Stimulated activated CD8-positive, alpha-beta memory T cell treated with anti-CD3 and anti-CD28 coated beads, Interleukin-12 subunit alpha, Interleukin-12 subunit beta, amount 100 ng/mL, for 4 hours (primary cell): Measurements from ENCODE around the gene FAM237B.
"Not testable (repeated sequence)": the region's sequence is repeated elsewhere in the genome, so short reads cannot be mapped to it uniquely, and the experiment has no call there.

ENCODE experiments used
- DNase-seq: peaks from one replicate; pipeline ENCODE4 v3.0.0-alpha.2; 2020; ENCODE audit warnings: low read depth

Gene FAM237B

DNA sequence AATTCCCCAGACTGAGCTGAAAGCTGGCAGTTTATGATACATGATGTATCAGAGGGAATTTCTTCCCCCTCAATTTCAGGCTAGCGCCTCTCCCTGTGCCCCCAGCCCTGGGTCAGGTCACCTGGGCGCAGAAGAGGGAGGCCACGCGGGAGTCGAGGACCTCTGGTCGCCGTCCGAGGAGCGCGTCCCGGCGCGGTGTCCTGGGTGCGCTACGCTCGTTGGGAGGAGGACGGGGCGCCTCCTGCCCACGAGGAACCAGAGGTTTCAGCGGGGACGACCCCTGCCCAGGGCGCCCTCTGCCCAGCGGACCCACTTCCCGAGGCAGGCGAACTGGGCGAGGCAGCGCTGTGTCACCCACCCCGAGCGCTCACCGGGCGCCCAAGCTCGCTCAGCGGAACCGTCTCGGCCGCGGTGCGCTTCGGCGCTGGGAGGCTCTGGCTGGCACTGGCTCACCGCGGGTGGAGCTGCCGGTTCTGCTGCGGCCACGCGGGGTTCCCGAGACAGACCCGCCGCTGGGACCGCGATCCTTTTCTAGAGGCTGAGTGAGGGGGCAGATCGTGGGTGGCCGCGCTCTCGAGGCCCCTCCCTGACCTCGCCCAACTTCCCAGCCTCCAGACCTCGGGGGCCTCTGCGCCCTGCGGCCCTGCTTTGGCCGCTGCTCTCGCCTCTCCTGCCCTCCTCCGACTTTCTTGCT lies at the start of gene FAM237B:
Gene FAM237B (minus strand): TSS at position 504 of the 694 bp plus-strand sequence. CDS start 1,556 bp downstream, outside the sequence.
- DNase-seq = no peak

DNA sequence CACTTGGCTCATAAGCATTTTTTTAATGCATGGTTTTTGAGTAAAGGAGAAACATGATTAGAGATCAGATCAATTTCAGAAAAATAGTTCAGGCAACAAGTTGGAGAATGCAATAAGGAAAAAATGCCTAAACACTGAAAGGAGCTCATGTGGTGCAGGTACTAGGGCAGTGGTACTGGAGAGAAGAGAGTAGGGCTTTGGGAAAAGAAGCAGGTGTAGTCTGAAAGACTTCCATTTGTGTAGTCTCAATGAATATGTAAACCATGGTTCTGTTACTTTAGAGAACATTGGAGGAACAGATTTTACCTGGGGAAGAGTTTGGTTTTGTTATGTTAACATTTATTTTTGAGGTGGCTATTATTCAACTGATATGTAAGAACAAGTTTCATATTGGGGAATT lies 30.9 kb upstream of the FAM237B start:
- DNase-seq = no peak

DNA sequence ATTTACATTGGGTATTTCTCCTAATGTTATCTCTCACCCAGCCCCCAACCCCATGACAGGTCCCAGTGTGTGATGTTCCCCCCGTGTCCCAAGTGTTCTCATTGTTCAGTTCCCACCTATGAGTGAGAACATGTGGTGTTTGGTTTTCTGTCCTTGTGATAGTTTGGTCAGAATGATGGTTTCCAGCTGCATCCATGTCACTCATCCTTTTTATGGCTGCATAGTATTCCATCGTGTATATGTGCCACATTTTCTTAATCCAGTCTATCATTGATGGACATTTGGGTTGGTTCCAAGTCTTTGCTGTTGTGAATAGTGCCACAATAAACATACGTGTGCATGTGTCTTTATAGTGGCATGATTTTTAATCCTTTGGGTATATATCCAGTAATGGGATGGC lies 28.9 kb upstream of the FAM237B start:
- not testable (repeated sequence) for DNase-seq

DNA sequence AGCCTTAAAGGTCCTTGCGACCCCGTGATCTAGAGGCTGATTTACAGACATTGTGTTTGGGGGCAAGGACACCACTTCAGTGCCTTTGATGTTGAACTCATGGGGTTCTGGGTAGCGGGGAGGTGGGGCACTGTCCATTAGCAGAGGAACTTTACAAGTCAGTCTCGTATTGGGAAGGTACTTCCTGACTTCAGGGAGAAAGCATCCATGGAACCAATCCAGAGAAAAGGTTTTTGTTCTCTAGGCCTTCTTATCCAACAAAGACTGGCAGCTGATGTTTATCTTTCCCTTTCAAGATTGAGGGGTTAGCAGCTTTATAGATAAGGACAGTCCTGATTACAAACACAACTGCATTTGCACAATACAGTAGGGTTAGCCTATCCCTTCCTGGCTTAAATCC lies 28.2 kb upstream of the FAM237B start:
- DNase-seq = no peak

DNA sequence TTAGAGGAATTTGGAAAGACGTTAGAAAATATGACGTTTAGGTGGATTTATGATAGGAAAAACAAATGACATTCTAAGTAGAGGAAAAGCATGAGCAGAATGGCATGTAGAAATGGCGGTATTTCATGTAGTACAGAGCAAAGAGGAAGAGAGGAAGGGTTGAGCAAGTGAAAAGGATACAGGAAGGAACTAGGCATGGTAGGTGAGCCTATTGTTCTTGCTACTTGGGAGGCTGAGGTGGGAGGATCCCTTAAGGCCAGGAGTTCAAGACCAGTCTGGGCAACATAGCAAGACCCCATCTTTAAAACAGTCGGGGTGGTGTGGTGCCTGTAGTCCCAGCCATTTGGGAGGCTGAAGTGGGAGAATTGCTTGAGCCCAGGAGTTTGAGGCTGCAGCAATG lies 26.7 kb upstream of the FAM237B start:
- no peak for DNase-seq

DNA sequence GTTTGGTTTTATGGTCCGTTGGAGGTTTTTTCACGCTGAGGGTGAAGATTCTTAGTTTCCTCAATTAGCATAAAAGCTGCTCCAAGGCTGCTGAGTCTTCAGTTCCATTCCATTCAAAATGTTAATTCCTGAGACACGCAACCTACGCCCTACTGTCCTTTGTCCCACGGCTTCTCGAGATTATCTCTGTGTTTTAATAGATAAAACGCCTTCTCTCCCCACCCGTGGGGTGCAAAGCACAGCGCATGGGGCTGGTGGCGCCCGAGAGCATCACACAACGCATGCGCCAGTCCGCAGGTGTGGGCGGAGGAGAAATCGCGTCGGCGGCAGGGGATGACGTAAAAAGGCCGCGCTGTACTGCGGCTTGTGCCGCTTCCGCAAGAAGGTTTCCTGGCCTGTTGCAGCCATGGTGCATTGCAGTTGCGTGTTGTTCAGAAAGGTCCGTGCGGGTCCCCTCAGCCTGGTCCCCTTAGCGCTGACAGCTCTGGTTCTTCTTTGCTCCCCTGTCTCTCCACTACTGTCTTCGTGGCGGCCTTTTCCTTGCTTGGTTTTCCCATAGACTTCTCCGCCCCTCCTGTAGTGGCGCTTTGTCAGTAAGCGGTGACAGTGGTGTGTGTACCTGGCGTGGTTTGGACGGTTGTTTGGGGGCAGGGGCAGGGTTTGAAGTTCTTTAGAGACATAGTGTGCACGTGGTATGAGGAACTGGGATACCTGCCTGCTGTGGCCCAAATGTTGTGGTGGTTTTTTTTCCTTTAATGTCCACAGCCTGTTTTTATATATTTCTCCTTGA lies 25.4 kb upstream of the FAM237B start, which contains the start of gene GTPBP10:
Gene GTPBP10 (plus strand): TSS at position 381 of the 790 bp plus-strand sequence. CDS start 26 bp downstream, at position 407.
- DNase-seq = peak; percentile 91

DNA sequence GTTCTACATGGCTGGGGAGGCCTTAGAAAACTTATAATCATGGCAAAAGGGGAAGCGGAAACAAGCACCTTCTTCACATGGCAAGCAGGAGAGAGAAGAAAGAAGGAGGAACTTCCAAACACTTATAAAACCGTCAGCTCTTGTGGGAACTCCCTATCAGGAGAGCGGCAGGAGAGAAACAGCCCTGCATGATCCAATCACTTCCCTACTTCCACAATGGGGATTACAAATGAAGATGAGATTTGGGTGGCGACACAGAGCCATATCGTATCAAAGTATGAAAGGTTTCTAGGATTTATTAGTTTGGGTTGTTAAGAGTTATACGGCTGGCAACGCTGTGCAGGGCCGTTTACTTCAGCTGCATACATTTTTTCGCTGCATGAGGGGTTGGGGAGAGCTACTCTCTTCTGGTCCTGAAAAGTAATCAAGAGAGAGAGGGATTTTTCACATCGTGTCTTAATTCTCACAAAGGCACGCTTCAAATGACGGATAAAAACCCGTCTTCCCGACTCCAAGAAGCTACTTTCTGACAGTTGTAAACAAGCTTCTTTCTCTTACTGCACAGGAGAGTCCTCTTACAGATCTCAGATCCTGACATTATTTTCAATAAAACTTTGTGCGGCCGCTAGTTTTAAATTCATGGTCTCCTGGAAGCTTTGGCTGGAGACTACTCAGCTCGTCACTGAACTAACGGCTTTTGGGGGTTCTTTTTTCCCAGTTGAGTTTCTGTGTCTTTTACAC lies 24.7 kb upstream of the FAM237B start:
- no peak for DNase-seq

DNA sequence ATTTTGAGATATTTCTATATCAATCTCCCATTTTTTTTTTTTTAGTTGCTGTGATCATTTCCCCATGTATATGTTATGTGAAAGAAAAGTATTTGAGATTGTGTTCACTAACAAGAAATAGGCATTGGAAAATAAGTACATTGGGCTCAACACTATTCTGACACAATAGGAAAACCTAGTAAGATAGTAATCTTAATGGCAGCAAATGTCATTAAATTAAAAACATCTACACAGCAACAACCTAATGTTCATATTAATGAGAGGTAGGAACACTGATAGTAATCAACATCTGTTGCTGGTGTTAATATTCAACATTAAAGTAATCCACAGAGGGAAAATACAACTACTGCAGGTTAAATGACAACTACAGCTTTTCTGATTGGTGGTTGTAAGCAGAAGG lies 23.9 kb upstream of the FAM237B start:
- DNase-seq = no peak

DNA sequence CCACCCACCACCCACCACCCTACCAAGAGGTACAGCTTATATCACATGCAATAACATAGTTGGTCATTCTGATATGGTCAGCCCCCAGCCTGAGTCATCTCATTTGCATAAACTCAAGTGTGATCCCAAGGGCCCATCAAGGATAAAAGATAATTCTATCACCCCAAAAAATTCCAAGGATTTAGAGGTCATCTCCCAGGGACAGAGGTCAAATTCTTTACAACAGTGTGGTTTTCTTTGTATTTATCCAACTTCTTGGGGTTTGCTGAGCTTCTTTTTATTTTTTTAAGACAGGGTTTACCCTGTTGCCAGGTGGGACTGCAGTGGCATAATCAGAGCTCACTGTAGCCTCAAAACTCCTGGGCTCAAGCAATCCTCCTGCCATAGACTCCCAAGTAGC lies 16.0 kb upstream of the FAM237B start:
- no peak for DNase-seq

DNA sequence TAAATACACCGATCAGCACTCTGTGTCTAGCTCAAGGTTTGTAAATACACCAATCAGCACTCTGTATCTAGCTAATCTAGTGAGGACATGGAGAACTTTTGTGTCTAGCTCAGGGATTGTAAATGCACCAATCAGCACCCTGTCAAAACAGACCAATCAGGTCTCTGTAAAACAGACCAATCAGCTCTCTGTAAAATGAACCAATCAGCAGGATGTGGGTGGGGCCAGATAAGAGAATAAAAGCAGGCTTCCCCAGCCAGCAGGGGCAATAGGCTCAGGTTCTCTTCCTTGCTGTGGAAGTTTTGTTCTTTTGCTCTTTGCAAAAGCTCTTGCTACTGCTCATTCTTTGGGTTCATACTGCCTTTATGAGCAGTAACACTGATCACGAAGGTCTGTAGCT lies 13.8 kb upstream of the FAM237B start:
- DNase-seq = not testable (repeated sequence)

DNA sequence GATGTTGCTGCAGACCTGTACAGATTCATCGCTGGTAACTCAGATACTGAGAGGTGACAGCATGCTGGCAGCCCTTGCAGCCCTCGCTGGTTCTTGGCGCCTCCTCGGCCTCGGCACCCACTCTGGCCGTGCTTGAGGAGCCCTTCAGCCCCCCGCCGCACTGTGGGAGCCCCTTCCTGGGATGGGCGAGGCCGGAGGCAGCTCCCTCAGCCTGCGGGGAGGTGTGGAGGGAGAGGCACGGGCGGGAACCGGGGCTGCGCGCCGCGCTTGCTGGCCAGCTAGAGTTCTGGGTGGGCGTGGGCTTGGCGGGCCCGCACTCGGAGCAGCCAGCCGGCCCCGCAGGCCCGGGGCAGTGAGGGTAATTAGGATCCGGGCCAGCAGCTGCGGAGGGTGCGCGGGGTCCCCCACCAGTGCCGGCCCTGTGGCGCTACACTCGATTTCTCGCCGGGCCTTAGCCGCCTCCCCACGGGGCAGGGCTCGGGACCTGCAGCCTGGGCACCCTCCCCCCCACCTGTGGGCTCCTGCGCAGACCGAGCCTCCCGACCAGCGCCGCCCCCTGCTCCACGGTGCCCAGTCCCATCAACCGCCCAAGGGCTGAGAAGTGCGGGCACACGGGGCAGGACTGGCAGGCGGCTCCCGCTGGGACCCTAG lies 13.2 kb upstream of the FAM237B start:
- no peak for DNase-seq

DNA sequence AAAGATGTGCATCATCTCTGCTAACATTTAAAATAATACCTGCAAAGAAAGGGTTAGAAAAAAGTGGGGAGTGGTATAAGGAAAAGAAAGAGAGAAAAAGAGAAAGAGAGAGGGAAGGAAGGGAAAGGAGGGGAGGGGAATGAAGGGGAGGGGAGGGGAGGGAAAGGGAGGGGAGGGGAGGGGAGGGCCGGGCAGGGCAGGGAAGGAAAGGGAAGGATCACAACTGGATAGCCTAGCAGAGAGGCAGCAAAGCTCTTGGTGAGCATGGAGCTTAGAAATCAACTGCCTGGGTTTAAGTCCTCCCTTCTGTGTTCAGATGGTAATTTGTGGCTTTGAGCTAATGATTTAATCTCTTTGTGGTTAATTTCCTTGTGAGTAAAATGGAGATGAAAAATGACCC lies 5.4 kb upstream of the FAM237B start:
- DNase-seq = no peak

DNA sequence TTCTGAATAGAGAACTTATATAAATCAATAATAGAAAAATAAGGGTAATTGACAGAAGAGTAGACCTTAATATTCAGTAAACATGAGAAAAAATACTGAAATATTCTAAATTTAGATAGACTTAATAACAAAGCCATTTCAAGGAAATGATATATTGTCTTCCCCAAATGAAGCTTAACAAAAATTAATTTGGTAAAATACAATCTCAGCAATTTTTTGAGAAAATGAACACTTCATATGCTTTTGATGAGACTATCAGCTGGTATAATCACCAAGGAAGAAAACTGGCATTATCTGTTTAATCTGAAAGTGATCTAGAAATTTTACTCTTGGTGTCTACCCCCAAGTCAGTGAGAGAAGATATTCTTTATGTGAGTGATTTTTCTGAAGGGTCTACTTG lies 1.7 kb upstream of the FAM237B start:
- DNase-seq = no peak

DNA sequence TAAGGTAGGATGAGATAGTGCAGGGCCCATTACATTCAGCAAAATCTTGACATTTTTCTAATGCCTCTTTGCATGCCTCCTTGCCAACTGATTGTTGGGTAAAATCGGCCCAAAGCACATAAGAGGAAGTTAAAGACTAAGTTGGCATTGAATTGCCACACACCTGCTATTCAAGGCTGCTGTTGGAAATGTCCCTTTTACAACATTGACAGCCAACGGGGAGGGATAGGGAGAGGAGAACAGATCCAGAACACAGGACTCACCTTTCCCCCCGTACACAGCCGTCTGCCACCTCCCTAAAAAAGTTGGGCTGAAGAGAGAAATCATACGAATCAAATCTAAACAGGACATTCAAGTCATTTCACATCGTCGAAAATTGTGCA lies 695 bp downstream of the FAM237B start:
- DNase-seq = no peak

DNA sequence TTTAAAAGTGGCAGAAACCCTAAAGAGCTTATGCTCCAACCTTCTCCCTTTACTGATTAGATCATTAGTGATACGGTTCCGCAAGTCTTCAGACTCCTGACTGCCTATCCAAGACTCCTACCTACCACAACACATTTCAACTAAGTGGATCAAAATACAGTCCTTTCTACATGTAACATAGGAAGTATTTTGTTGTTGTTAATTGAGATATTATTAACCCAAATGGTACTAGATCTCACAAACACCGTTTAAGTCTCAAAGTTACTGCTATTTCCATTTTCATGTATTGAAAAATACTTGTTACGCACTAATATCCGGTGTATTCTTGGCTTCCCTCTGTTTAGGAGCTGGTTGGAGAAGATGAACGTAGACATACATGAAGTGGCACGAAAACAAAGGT lies 1.1 kb downstream of the FAM237B start:
- no peak for DNase-seq

DNA sequence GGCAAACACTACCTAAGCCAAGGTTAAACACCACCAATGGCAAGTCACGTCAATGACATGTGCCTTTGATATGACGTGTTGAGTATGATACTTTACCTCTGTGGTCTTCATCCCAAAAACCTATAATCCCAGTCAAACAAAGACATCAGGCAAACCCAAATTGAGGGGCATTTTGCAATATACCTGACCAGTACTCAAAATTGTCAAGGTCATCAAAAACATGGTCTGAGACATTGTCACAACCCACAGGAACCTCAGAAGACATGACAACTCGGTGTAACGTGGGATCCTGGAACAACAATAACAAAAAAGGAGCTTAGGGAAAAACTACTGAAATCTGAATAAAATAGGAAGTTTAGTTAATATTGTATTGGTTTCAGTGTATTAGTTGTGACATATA lies 7.2 kb downstream of the FAM237B start:
- no peak for DNase-seq

DNA sequence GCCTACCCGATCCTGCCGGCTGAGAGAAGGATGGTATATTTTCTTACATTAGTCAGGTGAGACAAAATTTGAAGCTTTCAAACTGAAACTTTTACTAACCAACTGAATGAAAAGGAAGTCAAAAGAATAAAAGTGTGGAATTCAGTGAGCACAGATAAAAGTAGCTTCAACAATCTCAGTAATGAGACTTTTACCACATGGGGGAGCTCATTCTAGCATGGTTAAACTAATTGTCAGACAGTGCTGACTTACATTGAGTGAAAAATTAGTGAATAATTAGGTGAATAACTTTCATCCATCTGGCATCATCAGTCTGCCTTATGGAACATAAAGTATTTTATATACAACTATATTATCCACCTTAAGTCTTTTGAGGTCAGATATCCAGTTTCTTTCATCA lies 8.4 kb downstream of the FAM237B start:
- DNase-seq = no peak

DNA sequence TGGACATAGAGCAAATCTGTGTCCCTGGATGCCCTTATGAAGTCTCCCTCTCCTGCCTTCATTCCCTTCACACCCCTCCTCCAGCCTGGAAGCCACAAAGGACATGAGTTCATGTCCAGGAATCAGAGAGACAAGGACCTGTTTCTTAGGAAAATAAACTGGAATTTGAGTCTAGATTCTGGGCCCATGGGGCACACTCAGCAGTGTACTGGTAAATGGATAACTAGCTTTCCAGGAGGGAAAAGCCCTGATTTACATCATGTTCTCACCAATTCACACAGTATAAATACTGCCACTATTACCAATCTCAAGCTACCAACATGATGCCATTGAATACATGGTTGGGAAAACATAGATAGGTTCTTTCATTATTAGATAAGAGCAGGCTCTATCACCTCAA lies 9.9 kb downstream of the FAM237B start:
- no peak for DNase-seq

DNA sequence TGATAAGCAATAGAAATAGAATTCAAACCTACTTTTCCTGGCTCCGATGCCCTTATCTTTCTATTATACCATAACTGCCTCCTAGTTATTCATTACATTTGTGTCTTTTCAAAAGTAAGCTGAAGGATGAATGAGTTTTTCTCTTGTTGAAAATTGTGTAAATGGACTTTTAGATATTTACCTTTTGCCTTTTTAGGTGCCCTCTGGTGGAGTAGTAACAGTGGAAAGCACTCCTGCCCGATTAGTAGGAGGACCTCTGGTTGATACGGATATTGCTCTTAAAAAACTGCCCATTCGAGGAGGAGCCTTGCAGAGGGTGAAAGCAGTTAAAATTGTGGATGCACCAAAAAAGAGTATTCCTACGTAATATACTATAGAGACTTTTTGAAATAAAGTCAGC lies 11.2 kb downstream of the FAM237B start:
- DNase-seq = no peak

DNA sequence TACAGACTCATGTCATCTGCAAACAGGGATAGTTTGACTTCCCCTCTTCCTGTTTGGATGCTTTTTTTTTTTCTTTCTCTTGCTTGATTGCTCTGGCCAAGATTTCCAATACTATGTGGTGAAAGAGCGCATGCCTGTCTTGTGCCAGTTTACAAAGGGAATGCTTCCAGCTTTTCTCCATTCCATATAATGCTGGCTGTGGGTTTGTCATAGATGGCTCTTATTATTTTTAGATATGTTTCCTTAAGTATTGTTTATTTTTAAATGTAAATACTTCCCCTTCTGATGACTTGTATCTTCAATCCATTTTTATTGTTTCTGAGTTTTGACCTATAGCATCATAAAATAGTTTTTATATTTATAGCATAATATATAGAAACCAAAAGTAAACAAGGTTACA lies 17.9 kb downstream of the FAM237B start:
- DNase-seq = no peak

DNA sequence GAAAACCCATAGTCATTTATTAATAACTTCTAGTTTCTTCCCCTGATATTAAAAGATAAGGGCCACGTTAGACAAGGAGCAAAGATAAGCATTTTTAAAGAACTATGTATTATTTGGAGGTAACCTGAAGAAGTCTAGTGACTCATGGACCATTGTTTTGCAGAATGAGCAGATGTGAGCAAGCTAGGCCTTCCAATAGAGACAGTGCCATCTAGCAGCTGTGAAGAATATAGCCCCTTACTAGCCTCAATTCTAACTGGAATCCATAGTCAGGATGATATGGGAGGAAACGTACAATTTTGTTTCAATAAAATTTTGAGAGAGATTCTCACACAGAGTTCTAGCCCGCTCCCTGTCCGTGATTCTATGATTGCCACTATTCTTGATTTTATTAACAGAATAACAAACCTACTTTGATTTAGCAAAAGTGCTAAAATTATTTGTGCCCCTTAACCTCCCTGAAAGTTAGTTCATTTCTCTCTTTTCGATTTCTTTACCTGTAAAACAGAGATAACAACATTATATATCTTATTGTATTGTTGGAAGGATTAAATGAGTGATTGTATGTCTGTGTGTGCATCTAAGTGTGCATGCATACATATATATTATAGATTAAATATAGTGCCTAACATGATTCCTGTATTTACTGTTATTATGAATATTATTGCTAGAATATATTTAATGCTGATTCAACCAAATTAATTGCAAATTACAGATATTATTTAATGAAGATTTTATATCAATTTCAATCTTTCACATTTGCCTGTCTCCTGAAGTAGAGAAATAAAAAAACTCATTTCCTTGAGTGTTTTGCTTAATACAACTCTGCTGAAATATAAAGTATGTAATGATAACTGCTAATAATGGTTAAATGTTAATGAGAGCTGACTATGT lies 22.7 kb downstream of the FAM237B start:
- no peak for DNase-seq
